GM12864 (cell line): ENCODE results near the gene DECR2.
"Not testable (repeated sequence)": the region's sequence is repeated elsewhere in the genome, so short reads cannot be mapped to it uniquely, and the experiment has no call there.

Experiments
- DNase-seq: peaks from one replicate; pipeline ENCODE4 v3.0.0-alpha.2; 2011; ENCODE audit warnings: low read depth
- H3K4me3 ChIP-seq: 2 replicates; pipeline ENCODE4 v1.5.1; 2011; ENCODE audit warnings: mild to moderate bottlenecking, low read depth, low read length, control low read depth
- TF ChIP-seq, protein P1 (sequence below): IDR thresholded peaks from 2 replicates; pipeline ENCODE4 v1.5.1; 2011; ENCODE audit warnings: low read depth, mild to moderate bottlenecking, moderate library complexity, low read length, control low read depth, inconsistent platforms; ENCODE audit errors: missing control alignments

Gene DECR2

DNA sequence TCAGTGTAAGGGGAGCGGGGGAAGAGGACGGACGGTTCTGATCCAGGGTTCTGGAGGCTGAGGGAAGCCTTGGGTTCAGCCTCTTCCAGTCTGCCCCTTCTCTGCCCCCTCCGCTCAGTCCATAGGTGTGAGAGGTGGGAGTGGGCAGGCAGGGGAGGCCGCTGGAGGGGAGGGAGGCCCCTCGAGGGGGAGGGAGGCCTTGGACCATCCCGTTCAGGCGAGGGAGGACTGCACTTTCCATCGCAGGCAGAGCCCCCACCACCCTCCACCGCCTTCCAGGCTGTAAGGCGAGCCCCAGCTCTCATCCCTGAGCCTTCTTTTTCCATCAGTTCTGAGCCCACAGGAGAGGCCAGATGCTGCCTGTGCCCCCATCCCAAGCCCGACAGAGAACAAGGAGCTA lies 44.9 kb upstream of the DECR2 start:
- DNase-seq = no peak
- no peak overlapping the region for H3K4me3 ChIP-seq
- TF ChIP-seq, protein P1, sequence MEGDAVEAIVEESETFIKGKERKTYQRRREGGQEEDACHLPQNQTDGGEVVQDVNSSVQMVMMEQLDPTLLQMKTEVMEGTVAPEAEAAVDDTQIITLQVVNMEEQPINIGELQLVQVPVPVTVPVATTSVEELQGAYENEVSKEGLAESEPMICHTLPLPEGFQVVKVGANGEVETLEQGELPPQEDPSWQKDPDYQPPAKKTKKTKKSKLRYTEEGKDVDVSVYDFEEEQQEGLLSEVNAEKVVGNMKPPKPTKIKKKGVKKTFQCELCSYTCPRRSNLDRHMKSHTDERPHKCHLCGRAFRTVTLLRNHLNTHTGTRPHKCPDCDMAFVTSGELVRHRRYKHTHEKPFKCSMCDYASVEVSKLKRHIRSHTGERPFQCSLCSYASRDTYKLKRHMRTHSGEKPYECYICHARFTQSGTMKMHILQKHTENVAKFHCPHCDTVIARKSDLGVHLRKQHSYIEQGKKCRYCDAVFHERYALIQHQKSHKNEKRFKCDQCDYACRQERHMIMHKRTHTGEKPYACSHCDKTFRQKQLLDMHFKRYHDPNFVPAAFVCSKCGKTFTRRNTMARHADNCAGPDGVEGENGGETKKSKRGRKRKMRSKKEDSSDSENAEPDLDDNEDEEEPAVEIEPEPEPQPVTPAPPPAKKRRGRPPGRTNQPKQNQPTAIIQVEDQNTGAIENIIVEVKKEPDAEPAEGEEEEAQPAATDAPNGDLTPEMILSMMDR = no peak

DNA sequence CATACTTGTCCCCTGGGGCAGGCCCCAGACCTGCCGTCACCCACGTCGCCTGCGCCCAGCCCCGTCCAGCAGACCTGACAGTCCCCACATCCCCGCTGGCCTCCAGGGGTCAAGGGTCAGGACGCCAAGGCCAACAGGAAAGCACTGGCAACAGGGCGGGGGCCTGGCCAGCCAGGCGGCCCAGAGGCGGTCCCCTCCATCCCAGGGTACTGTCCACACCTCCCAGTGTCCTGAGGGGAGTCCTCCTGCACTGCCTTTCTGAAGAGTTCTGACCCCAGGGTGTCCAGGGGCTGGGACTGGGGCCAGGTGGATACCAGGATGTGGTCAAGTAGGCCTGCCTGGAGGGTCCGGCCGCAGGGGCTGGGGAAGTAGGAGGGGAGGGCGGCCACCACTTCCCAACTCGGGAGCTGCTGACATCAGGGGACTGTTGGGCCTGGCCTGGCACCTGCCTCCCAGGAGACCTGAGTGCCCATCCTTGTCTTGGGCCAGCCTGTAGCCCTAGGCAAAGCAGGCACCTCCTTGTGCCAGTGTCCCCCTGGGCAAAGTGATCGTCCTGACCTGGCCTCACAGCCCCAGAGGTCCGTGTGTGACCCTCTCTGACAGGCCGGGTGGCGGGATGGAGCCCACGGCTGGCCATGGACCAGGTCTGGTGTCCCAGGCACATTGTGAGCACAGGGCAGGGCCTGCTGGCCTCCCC lies 42.5 kb upstream of the DECR2 start:
- TF ChIP-seq, protein P1 = no peak
- no peak overlapping the region for H3K4me3 ChIP-seq
- no peak for DNase-seq

DNA sequence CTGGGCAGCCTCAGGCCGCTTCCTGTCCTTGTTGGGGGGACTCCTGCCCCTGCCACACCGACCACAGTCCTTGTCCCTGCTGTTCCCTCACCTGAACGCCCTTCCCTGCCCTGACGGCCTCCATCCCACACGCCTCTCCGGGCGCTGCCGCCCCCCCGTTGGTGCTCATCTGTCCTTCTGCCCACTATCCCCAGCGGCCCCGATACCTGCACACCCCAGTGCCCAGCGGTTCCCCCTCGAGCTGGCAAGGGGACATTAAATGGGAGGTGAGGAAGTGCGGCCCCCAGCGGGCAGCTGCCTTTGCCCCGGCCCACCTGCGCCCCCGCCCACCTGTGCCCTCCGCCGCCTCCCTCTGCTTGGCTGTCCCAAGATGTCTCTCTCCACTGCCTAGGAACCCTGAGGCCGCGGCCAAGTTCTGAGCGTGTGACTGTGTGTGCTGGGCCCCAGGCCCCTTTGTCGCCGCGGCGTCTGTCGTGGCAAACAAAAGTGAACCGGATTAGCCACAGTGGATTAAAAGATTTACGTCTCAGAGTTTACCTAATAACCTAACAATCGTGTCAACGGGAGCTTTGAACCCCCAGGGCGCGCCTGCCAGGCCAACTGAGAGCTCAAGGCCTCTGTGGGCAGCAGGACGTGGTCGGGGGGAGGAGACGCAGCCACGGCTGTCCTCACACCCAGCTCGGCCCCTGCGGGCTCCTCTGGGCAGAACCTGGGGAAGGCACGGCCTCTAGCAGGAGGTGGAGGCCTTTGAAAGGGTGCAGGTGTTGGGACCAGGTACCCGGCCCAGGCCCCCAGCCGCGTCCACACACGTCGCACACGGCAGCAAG lies 41.6 kb upstream of the DECR2 start:
- H3K4me3 ChIP-seq = no peak overlapping the region
- TF ChIP-seq, protein P1 = no peak
- DNase-seq = no peak

DNA sequence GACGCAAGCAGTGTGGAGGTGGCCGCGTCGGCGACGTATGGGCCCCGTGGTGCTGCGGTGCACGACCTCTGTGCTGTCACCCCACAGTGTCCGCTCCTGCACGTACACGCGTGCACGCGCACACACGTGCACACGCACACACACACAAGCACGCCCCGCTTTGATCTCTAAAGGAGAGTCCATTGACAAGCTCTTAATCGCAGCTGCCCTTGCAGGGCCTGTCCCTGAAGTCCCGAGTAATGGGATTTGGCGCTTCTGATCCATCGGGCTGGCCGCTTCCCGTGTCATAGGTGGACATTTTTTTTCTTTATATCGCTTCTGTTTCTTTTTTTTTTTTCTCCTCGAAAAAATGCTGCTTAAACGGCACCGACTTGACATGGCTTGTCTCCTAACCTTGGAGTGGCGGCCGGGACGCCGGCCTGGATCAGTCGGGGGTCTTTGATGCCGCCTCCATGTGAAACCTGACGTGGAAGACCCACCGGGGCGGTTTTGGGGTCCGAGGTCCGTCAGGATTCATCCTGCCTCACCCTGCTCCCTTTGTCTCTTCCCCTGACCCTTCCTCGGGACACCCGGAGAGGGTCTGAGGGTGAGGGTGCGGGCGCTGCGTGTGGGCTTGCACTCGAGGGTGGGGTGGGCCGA lies 40.9 kb upstream of the DECR2 start:
- TF ChIP-seq, protein P1 = no peak
- no peak for DNase-seq
- no peak overlapping the region for H3K4me3 ChIP-seq

DNA sequence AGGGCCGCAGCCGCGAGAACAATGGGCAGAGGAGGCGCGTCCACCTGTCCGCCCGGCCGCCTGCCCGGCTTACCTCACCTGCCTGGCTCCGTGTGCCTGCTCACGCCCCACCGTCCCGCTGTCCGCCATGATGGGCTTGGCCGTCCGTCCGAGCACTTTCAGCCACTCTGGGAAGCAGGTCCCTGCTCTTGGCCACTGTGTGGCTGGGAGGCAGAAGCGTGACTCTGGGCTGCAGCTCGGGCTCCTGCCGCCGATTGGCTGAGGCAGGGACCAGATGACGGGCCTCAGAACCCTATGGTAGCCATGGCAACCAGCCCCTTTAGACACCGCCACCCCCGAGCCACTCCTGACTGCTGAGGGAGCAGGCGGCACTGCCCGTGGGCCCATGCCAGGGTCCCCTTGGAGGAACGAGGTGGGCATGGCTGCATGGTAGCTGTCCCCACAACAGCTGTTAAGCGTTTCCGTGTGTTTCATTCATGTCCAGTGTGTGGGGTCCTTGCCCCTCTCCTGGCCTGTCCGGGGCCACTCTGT lies 40.3 kb upstream of the DECR2 start:
- no peak for DNase-seq
- TF ChIP-seq, protein P1 = no peak
- no peak overlapping the region for H3K4me3 ChIP-seq

DNA sequence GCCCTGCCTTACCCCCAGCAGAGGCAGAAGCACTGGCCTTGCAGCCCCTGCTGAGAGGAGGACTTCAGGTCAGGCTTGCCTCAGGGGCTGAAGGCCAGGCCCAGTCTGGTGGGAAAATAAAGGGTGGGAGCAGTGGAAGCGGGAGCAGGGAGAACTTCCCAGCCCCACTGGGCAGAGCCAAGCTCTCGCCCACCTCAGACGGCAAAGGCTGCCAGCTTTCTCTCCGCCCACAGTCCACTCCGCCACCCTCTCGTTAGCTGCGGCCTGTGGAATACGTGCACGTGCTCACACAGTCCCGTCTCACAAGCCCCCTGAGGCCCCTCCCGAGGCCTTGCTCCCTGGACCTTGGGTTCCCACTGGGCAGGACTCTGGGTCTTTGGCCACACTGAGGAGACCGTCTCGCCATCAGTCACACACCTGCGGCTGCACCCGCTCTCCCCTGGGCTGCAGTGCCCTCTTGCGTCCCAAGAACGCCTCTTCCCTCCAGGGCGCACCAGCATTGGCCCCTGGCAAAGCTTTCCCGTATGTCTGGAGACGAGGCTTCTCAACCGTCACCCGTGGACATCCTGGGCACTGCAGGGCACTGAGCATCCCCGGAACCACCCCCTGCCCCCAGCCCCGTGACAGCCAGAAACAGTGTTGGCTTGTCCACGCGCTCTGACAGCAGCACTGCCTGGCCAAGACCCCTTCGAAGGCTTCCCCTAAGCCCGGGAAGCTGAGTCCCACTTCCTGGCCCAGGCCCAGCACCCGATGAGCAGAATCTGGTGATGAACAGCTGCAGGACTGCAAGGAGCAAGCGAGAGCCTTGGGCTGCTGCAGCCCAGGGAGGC lies 39.6 kb upstream of the DECR2 start:
- TF ChIP-seq, protein P1 = peak; percentile 90

DNA sequence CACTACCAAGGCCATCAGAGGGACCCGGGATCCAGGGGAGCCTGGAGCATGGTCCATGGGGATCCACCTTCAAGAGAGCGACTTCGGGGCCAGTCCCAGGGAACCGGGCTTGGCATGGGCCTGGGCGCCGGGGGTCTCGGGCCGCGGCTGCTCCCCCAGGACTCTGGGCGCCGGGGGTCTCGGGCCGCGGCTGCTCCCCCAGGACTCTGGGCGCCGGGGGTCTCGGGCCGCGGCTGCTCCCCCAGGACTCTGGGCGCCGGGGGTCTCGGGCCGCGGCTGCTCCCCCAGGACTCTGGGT lies 39.0 kb upstream of the DECR2 start:
- not testable (repeated sequence) for H3K4me3 ChIP-seq, DNase-seq

More for the DNA sequence above, 39.6 kb upstream of the DECR2 start:
- no peak overlapping the region for H3K4me3 ChIP-seq
- DNase-seq = peak; percentile 36
